Activated CD8-positive, alpha-beta memory T cell treated with anti-CD3 and anti-CD28 coated beads, Interleukin-2, amount 50 U/mL, for 4 hours (primary cell): ENCODE results near the gene ZMAT5.

Source experiments
- DNase-seq: peaks from one replicate; pipeline ENCODE4 v3.0.0-alpha.2; 2020

Gene ZMAT5, protein sequence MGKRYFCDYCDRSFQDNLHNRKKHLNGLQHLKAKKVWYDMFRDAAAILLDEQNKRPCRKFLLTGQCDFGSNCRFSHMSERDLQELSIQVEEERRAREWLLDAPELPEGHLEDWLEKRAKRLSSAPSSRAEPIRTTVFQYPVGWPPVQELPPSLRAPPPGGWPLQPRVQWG

DNA sequence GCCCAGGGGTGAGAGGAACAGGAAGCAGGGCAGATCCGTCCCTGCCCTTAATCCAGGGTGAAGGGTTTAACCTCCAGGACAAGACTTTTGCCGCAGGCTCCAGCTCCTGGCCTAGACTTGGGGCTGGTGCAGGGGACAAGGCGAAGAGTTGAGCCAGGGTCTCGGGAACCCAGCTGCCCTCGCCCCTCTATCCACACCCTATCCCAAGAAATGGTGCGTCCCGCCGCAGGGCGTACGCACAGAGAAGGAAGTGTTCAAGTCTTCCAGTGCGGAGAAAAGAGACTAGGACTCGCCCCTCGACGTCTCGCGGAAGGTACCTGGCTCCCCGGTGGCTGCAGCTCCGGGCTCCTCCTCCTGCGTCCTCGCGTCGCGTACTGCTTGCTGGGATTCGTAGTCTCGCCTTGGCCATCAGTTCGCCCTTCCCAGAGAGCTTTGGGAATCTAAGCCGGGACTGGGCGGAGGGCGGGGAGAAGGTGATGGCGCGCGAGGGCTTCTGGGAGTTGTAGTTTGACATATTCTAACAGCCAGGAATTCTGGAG lies at the start of gene ZMAT5:
ZMAT5 (minus strand) TSS at position 376 of the 539 bp plus-strand sequence. CDS start 18,463 bp downstream, outside the sequence.
- peak; percentile 87 for DNase-seq

DNA sequence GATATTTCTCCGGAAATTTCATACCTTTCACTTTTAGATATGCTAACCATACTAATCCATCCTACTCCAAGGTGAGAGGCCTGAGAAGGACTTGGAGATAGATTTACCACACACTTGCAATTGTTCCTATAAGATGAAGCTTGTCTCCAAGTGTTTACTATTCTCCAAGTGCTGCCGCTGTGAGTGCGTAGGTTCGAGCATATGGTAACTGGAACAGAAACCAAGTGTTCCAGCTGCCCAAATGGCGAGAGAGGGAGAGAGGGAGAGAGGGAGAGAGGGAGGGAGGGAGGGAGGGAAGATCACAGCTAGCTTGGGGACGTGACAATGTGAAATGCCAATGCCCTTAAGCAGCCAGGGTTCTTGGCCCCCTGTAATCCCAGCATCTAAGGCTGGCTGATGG lies 49.7 kb upstream of the ZMAT5 start:
- no peak for DNase-seq

DNA sequence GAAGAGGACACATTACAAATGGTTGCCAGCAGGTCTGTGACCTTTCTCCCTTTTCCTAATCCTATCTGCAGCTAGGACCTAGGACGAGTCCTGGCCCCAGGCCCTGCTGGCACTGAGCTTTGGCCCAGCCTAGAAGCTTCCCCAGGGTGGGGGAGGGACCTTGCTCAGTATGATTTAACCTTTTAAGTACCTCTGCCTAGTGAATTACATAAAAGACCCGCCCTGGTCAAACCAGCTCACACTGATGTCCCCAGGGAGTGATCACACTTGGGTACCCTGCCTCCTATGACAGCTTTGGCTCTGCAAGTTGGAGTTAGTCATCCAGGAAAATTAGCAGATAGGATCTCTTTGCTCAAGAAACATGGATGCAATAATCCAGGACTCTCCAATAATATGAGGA lies 49.3 kb upstream of the ZMAT5 start:
- no peak for DNase-seq

DNA sequence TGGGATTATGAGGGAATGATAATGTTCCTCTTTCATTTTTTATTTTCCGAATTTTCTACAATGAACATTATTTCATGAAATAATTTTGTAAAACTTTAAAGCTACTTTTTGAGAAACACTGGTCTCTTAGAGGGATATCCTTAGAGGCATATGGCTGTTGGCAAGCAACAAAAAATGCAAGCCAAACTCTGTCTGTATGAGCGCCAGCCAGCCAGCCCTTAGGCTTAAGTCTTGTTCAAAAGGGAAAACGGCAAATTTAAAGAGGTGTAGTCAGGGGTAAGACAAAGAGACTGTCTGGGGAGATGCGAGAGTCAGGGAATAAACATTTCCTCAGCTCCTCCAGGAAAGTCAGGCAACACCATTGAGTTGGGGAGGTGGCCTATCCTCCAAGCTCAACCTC lies 48.8 kb upstream of the ZMAT5 start:
- no peak for DNase-seq

DNA sequence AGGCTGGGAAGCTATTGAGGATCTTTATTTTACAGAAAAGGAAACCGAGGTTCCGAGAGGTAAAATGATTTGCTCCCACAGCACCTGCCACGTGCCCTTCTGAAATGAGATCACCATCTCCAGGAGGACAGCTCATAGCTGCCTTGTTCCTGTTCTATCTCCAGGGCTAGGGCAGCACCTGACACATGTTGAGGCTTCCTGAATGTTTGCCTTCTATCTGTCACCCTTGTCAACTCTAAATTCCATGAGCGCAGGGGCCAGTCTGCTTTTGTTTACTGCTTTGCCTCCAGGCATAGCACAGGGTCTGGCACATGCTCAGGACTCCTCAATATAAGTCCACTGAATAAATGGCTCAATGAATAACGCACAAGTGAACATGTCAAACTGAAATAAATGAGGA lies 47.2 kb upstream of the ZMAT5 start:
- DNase-seq: no peak

DNA sequence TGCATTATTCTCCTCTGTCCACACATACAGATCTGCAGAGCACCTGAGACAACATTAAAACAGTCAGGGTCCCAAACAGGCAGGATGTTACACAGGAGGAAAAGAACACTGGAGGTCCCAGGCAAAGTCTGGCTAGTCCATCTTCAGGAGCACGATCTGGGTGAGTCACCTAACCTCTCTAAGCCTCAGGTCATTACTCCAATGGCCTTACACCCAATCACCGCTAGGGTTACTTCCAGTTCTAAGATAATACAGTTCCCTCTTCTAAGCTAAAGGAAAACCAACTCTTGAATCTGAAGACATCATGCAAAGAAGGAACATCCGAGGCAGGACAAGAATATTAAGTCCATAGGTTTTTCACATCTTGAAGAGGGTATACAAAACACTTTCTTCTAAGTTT lies 46.8 kb upstream of the ZMAT5 start:
- no peak for DNase-seq

DNA sequence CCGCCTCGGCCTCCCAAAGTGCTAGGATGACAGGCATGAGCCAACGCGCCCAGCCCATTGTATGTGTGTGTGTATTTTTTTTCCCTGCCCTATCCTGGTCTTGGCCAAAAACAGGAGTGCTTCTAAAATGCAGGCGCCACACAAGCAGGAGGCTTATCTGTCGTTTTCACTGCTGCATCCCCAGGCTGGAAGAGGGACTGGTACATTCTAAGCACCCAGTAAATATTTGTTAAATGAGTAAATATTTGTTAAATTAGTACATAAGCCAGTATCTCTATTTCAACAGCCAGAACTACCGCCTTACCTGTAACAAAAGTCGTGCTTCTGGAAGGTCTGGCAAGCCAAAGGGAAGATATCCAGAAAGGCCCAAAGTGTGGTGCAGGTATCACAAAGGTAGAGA lies 46.3 kb upstream of the ZMAT5 start:
- DNase-seq: no peak

DNA sequence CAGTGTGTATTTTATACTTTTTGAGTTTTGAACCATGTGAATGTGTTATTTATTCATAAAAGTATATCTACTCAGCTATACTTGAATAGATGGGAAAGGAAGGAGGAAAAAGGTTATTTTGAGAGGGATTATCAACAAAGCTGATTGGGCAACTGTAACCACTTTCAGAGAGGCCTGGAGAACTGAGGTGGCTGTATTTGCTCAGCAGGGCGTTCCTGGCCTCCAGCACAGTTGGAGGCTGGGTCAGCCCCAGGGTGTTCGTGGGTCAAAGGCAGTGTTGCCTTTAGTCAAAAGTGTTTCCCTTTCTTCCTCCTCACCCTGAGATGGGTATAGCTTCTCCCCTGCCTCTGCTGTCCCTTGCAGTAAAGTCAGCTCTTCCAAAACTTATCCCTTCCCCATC lies 44.6 kb upstream of the ZMAT5 start:
- DNase-seq: no peak

DNA sequence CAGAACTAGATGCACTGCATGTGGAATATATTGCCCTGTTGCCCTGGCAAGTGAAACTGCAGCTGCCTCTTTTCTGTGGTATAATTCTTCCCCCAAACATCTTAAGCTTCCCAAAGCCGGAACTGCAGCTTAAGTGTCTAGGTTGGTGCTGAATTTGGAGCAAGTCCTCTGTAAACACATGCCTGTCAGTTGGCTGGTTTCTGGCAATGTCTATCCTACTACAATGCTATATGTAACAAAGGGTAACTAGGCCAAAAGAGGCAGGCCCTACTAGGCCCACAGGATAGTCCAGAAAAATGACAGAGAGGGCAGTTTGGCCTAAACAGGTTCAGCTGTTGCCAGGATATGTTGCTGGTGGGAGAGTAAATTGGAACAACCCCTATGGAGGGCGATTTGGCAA lies 43.4 kb upstream of the ZMAT5 start:
- no peak for DNase-seq

DNA sequence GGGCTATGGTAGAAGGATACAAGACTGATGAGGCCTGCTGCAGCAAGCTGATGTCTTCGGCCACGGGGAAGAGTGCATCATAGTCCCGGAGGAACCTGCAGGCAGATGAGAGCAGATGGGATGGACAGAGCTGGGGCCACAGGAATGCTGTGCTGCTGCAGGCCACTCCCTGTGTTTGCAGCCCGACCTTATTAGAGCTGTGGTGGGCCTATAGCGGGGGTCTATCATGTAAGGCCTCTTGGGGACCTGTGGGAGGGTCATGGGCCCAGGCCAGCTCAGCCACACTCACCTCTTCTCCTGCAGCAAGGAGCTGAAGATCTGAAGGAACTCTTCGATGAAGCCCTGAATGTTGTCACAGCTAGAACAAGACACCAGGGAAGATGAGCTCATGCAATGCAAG lies 39.4 kb upstream of the ZMAT5 start:
- no peak for DNase-seq

DNA sequence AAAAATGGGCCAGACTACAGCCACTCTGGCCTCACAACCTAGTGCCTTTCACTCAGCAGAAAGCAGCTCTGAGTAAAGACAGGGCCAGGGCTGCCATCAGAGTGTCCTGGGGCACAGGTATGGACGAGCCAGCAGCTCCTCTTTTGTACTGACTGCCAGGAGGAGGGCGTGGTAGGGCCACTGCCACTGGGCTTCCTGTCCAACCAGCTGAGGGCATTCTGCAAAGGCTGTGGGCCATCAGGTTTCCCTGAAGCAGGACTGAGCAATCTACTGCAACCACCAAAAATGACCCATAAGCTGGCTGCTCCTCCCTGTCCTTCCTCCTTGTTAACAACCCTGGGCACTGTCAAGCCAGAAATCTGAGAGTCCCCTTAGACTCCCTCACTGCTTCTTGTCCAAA lies 38.2 kb upstream of the ZMAT5 start:
- no peak for DNase-seq

DNA sequence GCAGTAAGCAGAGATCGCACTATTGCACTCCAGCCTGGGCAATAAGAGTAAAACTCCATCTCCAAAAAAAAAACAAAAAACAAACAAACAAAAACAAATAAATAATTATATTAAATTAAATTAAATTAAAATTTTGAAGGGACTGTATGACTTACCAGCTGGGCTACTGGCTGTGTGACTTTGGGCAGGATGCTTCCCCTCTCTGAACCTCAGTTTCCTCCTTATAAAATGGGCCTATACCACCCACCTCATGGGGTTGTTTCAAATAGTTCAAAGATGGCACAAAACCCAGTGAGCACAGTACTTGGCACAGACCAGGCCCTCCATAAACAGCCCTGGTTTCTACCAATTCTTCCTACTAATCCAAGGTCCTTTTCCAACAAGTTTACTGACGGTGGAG lies 36.4 kb upstream of the ZMAT5 start:
- DNase-seq: no peak

DNA sequence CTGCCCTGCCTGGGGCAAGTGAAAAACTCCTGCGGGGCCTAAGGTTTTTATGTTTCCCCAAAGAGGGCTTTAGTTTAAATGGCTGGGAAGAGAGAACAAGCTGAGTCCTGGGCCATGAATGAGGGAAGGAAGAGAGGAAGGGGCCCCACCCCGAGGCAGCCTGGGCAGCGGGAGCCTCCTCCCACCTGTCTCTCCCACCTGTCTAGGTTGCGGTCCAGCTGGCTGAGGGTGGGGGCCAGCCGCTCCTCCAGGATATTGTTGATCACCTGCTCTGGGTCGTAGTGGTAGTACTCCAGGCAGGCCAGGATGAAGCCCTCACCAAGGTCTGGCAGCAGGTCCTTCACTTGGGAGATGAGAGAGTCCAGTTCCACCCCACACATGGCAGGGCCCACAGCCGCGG lies 35.0 kb upstream of the ZMAT5 start:
- no peak for DNase-seq

DNA sequence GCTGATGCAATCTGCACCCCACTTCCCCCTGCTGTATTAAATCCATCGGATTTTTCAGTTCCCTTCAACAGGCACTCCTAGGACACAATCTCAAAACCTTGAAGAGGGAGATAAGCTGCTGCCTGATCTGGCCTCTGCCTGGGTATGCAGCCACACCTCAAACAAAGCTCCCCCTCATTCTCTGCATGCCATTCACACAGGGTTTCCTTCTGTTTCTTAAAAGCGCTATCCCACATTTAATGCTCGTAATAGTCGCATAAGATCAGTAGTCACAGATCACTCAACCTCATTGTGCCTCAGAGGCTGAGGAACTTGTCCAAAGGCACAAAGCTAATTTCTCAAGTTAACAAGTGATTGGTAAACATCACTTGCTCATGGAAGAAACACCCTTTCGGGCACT lies 34.3 kb upstream of the ZMAT5 start:
- DNase-seq: no peak

DNA sequence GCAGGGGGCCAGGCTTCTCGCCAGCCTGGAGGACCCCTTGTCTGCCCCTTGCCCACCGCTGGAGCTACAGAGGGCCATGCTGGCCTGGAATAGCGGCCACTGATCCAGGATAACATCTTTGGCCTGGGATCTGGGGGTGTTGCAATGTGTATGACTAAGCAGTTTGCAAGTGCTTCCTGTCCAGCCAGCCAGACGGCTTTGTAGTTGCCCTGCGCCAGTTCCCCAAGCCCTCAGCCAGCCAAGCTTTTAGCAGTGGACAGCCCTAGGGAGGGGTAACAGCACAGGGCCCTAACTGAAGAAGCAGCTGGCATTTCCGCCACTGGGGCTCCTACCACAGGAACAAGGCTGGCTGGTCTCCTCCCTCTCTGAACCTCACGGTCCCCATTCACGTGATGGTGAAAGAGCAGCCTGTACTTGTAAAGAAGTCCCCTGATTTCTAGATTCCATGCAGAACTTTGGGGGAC lies 32.4 kb upstream of the ZMAT5 start:
- no peak for DNase-seq

DNA sequence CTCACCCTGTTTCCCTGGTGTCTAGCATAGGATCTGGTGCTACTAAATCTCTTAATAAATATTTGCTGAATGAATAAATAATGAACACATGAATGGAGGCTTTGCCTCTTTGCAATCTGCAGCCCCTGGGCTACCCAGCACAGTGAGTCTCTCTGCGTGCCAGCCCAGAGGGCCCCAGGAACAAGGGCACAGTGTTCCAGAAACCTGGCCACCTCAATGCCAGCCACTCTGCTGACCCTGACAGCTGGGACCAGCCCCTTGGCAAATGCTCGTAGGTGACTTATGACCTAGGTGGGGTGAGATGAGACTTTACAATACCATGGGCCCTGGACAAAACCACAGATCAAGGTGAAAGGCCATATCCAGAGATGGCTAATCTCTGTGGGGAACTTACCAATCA lies 32.0 kb upstream of the ZMAT5 start:
- DNase-seq: no peak

DNA sequence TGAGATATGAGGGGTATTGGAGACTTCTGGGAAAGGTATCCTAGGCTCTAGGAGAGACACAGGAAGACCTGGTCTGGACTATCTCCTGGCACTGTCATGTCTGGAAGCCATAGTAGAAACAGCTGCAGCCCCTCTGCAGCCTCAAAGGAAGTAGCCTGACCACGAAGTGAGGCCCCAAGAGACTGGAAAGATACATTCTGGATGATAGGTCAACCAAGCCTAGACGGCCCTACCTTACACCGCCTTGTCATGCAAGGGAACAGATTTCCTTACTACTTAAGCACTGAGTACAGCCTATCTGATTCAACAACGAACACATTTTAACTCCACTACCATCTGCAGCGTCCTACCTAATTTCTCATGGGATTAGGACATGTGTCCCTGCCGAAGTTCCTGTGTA lies 31.5 kb upstream of the ZMAT5 start:
- DNase-seq: no peak

DNA sequence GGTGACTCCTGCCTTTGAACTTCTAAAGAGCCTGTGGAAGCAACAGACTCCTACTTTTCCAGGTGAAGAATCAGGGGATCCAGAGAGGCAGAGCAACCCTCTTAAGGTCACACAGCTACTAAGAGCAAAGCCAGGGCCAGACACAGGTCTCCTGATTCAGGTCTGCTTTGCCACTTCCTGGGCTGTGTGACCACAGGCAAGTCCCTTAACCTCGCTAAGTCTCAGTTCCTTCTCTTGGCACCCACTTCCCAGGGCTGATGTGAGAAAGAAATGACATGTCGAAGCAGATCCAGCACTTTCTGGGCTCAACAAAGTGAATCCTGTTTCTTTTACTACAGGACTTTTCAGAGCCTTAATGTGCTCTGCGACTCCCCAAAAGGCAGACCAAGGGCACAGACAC lies 30.5 kb upstream of the ZMAT5 start:
- DNase-seq: no peak

DNA sequence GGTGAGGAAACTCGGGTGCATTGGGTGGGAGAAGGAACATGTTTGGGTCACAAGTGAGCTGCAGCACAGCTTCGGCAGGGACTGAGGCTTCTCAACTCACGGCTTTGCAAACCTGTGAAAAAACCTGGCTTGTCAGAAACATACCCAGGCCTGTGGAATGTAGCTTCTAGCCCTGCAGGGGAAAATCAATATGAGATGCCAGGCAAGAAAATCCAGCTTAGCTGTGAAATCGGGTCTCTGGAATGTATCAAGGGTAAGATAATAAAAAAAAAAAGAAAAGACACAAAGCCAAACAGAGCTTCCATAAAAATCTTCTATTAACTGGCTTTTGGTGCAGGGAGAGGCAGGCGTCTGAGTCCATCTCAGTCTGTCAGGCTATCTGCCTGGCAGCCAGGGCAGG lies 28.9 kb upstream of the ZMAT5 start:
- DNase-seq: no peak

DNA sequence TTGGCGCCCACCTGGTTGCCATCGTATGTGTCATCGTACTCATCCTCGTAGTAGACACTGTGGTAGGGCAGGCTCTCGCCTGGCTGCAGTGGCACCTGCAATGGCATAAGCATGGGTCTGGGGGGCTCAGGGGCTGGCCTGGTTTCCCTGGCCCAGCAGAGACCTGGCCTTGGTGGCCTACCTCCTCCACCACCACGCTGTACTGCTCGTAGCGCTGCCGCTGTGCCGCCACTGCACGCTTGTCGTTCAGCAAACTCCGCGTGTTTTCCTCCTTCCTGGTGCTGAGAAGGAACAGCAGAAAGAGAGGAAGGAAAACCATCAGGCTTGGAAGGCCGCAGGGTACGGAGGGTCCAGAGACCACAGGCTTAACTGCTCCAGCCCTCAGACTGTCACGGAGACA lies 26.6 kb upstream of the ZMAT5 start:
- DNase-seq: no peak

DNA sequence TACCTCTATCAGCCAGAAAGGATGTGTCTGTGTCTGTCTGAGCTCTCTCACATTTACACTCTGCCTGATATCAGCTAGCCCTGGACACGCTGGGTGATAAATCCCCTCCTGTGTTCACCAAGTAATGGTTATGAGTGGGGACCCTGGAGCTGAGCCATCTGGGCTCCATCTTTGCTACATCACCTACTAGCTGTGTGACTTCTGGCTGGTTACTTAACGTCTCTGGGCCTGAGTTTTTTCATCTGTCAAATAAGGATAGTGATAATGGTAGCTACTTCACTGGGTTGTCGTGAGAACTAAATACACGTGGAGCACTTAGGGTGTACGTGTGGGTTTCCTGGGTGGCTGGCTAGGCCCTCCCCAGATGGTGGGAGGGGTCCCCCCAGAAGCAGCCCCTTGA lies 23.3 kb upstream of the ZMAT5 start:
- no peak for DNase-seq

DNA sequence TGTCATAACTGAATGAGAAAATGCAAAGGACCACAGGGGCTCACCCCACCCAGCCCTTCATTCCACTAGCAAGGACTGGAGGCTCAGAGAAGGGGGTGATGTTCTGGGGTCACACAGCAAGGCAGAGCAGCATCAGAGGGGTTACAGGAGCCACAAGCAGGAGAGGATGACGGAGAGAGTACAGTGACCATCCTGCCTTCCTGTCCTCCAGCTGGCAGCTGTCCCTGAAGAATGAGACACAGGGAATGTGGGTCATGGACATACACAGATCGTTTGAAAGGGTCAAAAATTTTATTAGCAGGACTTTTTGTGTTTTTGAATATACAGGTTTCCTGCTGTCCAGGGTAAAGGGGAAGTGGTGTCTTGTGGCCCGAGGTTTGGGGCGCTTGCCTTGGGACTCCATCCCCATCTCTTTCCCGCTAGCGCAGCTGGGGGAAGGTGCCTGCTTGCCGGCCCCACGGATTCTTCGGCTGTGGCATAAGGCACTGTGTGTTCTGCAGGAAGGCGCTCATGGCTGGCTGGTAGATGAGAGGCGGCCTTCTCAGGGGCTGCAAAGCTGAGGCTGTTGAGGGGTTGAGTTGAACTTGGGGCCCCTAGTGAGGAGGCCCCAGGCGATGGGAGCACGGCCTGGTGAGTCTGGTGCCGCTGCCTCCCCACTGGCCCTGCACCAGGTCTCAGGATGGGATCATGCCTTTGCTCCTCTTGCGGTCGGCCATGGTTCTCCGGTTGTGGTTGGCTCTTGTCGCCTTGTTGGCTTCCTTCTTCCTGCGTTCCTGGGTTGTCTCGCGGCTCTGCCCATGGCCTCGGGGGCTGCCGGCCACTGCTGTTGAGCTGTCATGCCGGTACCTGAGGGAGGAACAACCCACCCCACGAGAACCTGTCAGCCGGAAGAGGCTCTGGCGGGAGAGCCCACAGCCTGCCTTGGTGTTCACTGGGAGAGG lies 21.8 kb upstream of the ZMAT5 start:
- no peak for DNase-seq

DNA sequence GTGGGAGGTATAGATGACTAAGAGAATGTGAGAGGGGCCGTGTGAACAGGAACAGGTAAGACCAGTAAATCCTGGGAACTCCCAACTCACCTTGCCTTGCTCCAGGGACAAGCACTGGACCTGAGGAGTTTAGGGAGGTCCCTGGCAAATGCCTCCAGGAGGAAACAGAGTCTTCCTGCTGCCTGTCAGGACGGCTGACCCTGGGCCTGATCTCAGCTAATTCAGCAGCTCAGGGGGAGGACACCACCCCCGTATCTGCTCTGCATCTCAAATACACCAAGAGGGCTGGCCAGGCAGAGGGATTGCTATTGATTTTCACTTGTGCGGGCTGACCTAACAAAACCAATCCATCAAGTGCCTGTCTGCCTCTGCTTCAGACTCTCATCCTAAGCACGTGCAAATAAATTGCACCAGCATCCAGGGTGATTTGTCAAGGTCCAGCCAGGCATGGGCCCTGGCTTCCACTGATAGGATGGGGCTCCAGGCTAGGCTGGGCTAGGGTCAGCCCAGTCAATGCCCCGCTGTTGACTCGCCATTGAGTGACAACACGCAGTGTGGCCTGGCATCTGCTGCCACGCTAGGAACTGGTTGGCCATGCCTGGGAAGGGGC lies 20.7 kb upstream of the ZMAT5 start:
- DNase-seq: no peak

DNA sequence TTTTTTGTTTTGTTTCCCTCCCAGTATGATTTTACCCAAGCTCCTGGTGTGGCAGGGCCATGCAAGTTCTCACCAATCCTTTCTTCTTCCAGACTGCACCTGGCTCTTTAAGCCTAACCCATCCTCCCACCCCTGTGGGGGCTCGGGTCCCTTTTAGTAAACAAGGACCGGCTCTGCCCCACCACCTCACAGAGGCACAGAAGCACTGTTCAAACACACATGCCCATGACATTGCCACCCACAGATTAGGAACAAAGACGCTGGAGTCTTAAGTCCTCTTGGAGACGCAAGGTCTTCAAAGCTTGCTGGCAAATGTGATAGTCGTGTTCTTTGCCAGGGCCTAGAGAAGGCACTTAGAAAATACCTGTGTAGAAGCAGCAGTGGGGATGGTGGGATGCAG lies 19.2 kb upstream of the ZMAT5 start:
- no peak for DNase-seq
